ENCODE results near the gene ATAD3B.

- TF ChIP-seq, protein P1, sequence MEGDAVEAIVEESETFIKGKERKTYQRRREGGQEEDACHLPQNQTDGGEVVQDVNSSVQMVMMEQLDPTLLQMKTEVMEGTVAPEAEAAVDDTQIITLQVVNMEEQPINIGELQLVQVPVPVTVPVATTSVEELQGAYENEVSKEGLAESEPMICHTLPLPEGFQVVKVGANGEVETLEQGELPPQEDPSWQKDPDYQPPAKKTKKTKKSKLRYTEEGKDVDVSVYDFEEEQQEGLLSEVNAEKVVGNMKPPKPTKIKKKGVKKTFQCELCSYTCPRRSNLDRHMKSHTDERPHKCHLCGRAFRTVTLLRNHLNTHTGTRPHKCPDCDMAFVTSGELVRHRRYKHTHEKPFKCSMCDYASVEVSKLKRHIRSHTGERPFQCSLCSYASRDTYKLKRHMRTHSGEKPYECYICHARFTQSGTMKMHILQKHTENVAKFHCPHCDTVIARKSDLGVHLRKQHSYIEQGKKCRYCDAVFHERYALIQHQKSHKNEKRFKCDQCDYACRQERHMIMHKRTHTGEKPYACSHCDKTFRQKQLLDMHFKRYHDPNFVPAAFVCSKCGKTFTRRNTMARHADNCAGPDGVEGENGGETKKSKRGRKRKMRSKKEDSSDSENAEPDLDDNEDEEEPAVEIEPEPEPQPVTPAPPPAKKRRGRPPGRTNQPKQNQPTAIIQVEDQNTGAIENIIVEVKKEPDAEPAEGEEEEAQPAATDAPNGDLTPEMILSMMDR (IDR thresholded peaks at IDR 0.05 in 2 of 3, conservative IDR thresholded peaks at IDR 0.05 in 1 of 3; ENCODE audit: borderline replicate concordance in 1 of 3, insufficient read depth in 1 of 3, low read depth in 2 of 3, low read length in 2 of 3) = no peak
- TF ChIP-seq EZH2phosphoT487 (IDR thresholded peaks at IDR 0.05; ENCODE audit: borderline replicate concordance) (no peak), YY1 (IDR thresholded peaks at IDR 0.05; ENCODE audit: extremely low read depth, insufficient replicate concordance, low read depth, low read length) (no peak), SP1 (IDR thresholded peaks at IDR 0.05; ENCODE audit: low read depth) (no peak), ZNF274 (IDR thresholded peaks at IDR 0.05; ENCODE audit: low read depth, low read length) (no peak), MAX (IDR thresholded peaks at IDR 0.05) (no peak)
These were observed 55.7 kb downstream of the ATAD3B start for GRCh38 chr1:1527092-1527816.
